DMS153 (cell line): ENCODE measurements around the gene KLHDC9.

Source experiments
- DNase-seq: peaks from one replicate; lab custom pipeline; 2025; lab: John Stamatoyannopoulos, UW

The KLHDC9 gene

GRCh38 chr1:161132410-161133219, 34.5 kb downstream of the KLHDC9 start, which contains the start of gene DEDD:
Gene DEDD (minus strand): TSS chr1:161132667. CDS start chr1:161124462, 8,205 bp downstream.
- peak; percentile 97 for DNase-seq

DNA sequence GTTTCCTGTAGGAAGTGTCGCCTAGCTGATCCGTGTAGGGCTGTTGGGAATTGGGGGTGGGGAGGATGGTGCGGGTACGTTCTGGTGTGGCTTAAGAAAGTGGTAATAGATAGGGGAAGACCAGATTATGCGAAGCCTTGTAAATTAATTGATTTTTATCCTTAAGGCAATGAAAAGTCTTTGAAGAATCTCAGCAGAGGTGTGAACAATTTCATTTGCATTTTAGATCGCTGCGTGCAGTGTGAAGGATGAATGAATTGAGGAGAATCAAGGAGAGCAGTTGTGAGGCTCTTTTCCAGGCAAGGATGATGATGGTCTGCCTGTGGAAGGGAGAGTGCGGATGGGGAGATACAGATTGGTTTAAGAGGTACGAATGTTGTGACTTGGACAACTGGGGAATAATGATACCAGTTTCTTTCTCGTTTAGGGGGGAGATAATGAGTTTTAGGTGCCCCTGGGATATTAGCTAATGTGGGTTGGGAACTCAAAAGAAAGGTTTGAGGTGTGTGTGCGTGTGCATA, 35.1 kb downstream of the KLHDC9 start:
- DNase-seq: no peak

GRCh38 chr1:161137881-161138280, 39.7 kb downstream of the KLHDC9 start:
- DNase-seq: no peak

- DNase-seq: no peak
These were observed 40.3 kb downstream of the KLHDC9 start for GRCh38 chr1:161138431-161138830.

GRCh38 chr1:161139766-161140165, 41.6 kb downstream of the KLHDC9 start:
- no peak for DNase-seq

GRCh38 chr1:161140755-161141400, 42.7 kb downstream of the KLHDC9 start:
- DNase-seq: no peak

DNA sequence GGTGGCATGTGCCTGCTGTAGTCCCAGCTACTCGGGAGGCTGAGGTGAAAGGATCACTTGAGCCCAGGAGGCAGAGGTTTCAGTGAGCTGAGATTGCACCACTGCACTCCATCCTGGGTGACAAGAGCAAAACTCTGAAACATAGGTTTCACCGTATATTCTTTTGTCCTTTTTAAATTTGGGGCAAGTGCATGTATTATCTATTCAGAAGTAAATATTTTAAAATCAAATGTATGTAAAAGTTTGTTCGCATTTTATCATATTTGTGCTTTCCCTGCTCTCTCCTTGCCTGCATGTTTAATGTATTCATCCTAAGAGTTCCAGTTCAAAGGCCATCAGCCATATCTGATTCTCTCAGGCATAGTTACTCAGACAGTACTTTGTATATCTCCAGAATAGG, 47.7 kb downstream of the KLHDC9 start:
- DNase-seq: no peak
